GM18526 (cell line): ENCODE results near the gene PISD.

Experiments
- POLR2A ChIP-seq: IDR thresholded peaks from 3 replicates; pipeline ENCODE4 v1.6.1; 2011; ENCODE audit not compliant: insufficient read length; ENCODE audit errors: extremely low read depth

PISD gene

GRCh38 chr22:31661851-31662667 is at the start of gene PISD:
PISD (minus strand) TSS chr22:31662215; CDS start chr22:31662208, 7 bp downstream.
- peak; percentile 75 for TF ChIP-seq POLR2A

GRCh38 chr22:31707519-31707918 is 45.5 kb upstream of the PISD start:
- no peak for TF ChIP-seq POLR2A

- no peak for TF ChIP-seq POLR2A
These were observed 33.4 kb upstream of the PISD start for GRCh38 chr22:31695423-31695822.

- no peak for TF ChIP-seq POLR2A
These were observed 30.3 kb upstream of the PISD start for GRCh38 chr22:31692186-31692886.

GRCh38 chr22:31691408-31691807 is 29.4 kb upstream of the PISD start:
- no peak for TF ChIP-seq POLR2A

- TF ChIP-seq POLR2A: no peak
These were observed 21.4 kb upstream of the PISD start for GRCh38 chr22:31683181-31684105.

- no peak for TF ChIP-seq POLR2A
These were observed 20.7 kb upstream of the PISD start for GRCh38 chr22:31682751-31683150.

- TF ChIP-seq POLR2A: no peak
These were observed 19.6 kb upstream of the PISD start for GRCh38 chr22:31681349-31682345.

GRCh38 chr22:31680861-31681341 is 18.9 kb upstream of the PISD start:
- no peak for TF ChIP-seq POLR2A

- no peak for TF ChIP-seq POLR2A
These were observed 16.7 kb upstream of the PISD start for GRCh38 chr22:31678748-31679147.

GRCh38 chr22:31676700-31677099 is 14.7 kb upstream of the PISD start:
- TF ChIP-seq POLR2A: peak; percentile 49

- no peak for TF ChIP-seq POLR2A
These were observed 638 bp upstream of the PISD start for GRCh38 chr22:31662668-31663037.

- TF ChIP-seq POLR2A: no peak
These were observed 2.8 kb downstream of the PISD start for GRCh38 chr22:31659246-31659645.

- no peak for TF ChIP-seq POLR2A
These were observed 7.6 kb downstream of the PISD start for GRCh38 chr22:31654408-31654807.

GRCh38 chr22:31653944-31654343 is 8.1 kb downstream of the PISD start:
- TF ChIP-seq POLR2A: no peak
